Muscle layer of duodenum (tissue), 2 donors: ENCODE results near the gene ST6GALNAC3.

Source experiments
- H3K27ac ChIP-seq: one replicate; pipeline ENCODE4 v1.7.0; 2013; ENCODE audit warnings: mild to moderate bottlenecking, low read length
- H3K27me3 ChIP-seq: one replicate; pipeline ENCODE4 v1.7.0; 2013; ENCODE audit warnings: low read depth, mild to moderate bottlenecking, control low read depth, low read length
- H3K36me3 ChIP-seq, 2 donors: one replicate each; pipeline ENCODE4 v1.7.0; 2013; ENCODE audit warnings: low read length in 2 of 2, control low read depth in 1 of 2, mild to moderate bottlenecking in 1 of 2; ENCODE audit not compliant: insufficient read depth in 2 of 2, control insufficient read depth in 1 of 2
- H3K4me1 ChIP-seq, 2 donors: one replicate each; pipeline ENCODE4 v1.7.0; 2013; ENCODE audit warnings: low read length in 2 of 2, mild to moderate bottlenecking in 2 of 2, control low read depth in 1 of 2, moderate library complexity in 1 of 2; ENCODE audit not compliant: insufficient read depth in 2 of 2, control insufficient read depth in 1 of 2
- H3K4me3 ChIP-seq, 2 donors: one replicate each; pipeline ENCODE4 v1.7.0; 2013; ENCODE audit warnings: low read length in 2 of 2, low read depth in 1 of 2, mild to moderate bottlenecking in 1 of 2
- H3K9me3 ChIP-seq, 2 donors: one replicate each; pipeline ENCODE4 v1.7.0; 2013; ENCODE audit warnings: low read length in 2 of 2, control low read depth in 1 of 2, mild to moderate bottlenecking in 1 of 2; ENCODE audit not compliant: control insufficient read depth in 1 of 2
- donor health status: healthy.

The ST6GALNAC3 gene

GRCh38 chr1:76419603-76420002, 345.1 kb downstream of the ST6GALNAC3 start:
- Histone ChIP-seq H3K4me1 (peaks cover 0 to 3% of the 10 kb centered on the region in 2 donors), H3K27ac (no peak overlapping the region)

DNA sequence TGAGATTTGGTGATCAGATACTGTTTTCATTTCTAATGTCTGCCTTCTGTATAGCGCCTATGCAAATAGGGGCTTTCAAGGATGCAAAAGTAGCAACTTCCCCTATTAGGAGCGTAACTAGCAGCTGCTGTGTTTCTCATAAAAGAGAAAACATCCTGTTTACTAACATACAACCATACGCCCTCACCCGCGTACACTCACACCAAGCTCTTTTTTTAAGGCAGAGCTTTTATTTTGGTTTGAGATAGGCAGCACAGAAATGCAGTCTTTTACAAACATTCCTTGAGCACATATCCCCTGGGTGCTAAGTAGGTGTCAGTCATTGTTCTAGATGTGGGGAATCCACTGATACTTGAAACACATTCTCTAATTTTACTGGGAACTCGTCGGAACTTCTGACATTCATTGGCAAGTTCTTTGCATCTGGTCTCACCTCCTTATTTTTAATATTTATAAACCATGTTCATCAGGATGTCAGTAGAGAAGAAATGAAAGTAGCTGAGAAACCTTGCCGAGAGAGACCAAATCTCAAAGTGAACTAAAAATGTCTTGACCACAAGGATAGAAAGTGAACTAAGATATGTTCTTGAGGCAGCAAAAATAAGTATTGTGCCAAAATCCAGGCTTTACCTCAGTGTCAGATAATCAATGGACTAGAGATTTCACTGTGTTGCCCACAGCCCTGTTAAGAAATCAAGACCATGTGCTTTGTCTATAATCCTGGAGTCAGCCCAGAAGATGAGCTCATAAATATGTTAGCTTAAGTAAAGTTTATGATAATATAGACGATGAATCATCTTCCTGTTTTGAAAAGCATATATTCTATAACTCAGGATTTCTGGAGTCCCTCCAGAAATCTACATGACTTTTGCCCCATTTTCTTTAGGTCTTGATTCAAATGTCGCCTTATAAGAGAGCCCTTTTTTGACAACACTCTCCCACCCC, 350.9 kb downstream of the ST6GALNAC3 start:
- H3K4me1 ChIP-seq: no peaks in the 10 kb centered on the region
- no peaks in the 10 kb centered on the region for H3K36me3 ChIP-seq
- H3K4me3 ChIP-seq: no peak overlapping the region

More at GRCh38 chr1:76419603-76420002, 345.1 kb downstream of the ST6GALNAC3 start:
- Histone ChIP-seq H3K4me3 (no peak overlapping the region), H3K36me3 (no peaks in the 10 kb centered on the region), H3K27me3 (no peaks in the 10 kb centered on the region), H3K9me3 (no peaks in the 10 kb centered on the region)

DNA sequence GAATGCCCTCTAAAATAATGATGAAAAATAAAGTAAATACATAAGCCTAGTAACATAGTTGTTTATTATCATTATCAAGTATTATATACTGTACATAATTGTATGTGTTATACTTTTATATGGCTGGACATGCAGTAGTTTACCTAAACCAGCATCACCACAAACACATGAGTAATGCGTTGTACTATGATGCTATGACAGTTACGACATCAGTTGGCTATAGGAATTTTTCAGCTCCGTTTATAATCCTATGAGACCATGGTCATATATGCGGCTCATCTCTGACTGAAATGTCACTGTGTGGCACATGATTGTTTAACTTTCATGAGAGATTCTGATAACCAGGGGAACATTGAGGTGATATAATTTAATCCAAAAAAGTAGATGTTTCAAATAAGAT, 352.1 kb downstream of the ST6GALNAC3 start:
- no peak overlapping the region for H3K27ac ChIP-seq

More for the DNA sequence above, 350.9 kb downstream of the ST6GALNAC3 start:
- Histone ChIP-seq H3K27ac (no peak overlapping the region), H3K27me3 (no peaks in the 10 kb centered on the region), H3K9me3 (no peaks in the 10 kb centered on the region)

GRCh38 chr1:76428028-76428427, 353.5 kb downstream of the ST6GALNAC3 start:
- Histone ChIP-seq H3K4me1 (no peaks in the 10 kb centered on the region), H3K9me3 (no peaks in the 10 kb centered on the region), H3K27me3 (no peaks in the 10 kb centered on the region), H3K4me3 (no peak overlapping the region), H3K27ac (no peak overlapping the region), H3K36me3 (no peaks in the 10 kb centered on the region)

More for the DNA sequence above, 352.1 kb downstream of the ST6GALNAC3 start:
- H3K27me3 ChIP-seq: no peaks in the 10 kb centered on the region
- no peaks in the 10 kb centered on the region for H3K36me3 ChIP-seq
- no peaks in the 10 kb centered on the region for H3K9me3 ChIP-seq
- no peaks in the 10 kb centered on the region for H3K4me1 ChIP-seq
- H3K4me3 ChIP-seq: no peak overlapping the region

GRCh38 chr1:76430531-76430930, 356.0 kb downstream of the ST6GALNAC3 start:
- Histone ChIP-seq H3K27me3 (no peaks in the 10 kb centered on the region), H3K9me3 (no peaks in the 10 kb centered on the region), H3K27ac (no peak overlapping the region), H3K4me3 (no peak overlapping the region), H3K4me1 (no peaks in the 10 kb centered on the region), H3K36me3 (no peaks in the 10 kb centered on the region)

- Histone ChIP-seq H3K27ac (no peak overlapping the region), H3K4me3 (no peak overlapping the region), H3K27me3 (no peaks in the 10 kb centered on the region), H3K36me3 (no peaks in the 10 kb centered on the region), H3K9me3 (no peaks in the 10 kb centered on the region), H3K4me1 (no peaks in the 10 kb centered on the region)
These were observed 359.0 kb downstream of the ST6GALNAC3 start for GRCh38 chr1:76433526-76433925.

DNA sequence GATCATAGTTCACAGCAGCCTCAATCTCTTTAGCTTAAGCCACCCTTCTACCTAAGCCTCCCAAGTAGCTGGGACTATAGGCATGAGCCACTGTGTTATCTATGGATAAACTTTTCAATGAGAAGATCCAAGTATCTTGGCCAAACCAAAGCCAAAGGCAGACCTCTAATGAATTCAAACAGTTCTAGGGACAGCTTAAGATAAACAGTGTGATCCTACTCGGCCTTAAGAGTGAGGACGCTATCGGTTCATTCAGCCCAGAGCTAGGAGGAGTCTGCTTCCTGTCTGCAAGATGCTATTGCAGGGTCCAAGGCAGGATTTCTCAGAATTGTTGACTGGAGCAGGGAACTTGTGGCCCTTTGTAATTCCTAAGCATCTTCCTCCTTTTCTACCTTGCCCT, 368.7 kb downstream of the ST6GALNAC3 start:
- H3K27me3 ChIP-seq: no peaks in the 10 kb centered on the region
- H3K27ac ChIP-seq: no peak overlapping the region
- no peaks in the 10 kb centered on the region for H3K9me3 ChIP-seq
- no peaks in the 10 kb centered on the region for H3K36me3 ChIP-seq
- no peaks in the 10 kb centered on the region for H3K4me1 ChIP-seq
- H3K4me3 ChIP-seq: no peak overlapping the region

DNA sequence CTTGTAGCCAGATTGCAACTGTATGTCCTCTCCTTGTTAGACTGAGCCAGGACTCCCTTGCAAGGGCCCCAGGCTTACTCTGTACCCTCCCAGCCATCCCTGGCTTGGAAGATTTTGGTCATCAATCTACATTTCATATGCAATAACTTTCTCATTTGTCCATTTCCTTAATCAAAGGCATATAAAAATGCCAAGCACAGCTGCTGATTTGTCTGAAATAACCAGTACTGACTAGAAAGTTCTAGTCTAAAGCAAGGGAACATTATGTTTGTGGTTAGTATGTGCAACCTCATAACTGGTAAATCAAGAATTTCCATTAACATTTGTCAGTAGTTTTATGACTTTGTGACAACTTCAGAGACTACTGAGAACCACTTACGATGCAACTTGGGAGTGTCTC, 370.2 kb downstream of the ST6GALNAC3 start:
- H3K4me3 ChIP-seq: no peak overlapping the region

DNA sequence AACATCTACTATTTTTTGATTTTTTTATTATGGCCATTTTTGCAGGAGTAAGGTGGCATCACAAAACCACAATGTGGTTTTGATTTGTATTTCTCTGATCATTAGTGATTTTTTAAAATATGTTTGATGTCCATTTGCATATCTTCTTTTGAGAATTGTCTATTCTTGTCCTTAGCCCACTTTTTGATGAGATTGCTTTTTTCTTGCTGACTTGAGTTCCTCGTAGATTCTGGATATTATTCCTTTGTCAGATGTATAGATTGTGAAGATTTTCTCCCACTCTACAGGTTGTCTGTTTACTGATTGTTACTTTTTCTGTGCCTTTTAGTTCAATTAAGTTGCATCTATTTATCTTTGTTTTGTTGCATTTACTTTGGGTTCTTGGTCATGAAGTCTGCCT, 375.7 kb downstream of the ST6GALNAC3 start:
- Histone ChIP-seq H3K36me3 (no peaks in the 10 kb centered on the region), H3K4me3 (no peak overlapping the region), H3K27me3 (no peaks in the 10 kb centered on the region), H3K4me1 (no peaks in the 10 kb centered on the region), H3K27ac (no peak overlapping the region), H3K9me3 (no peaks in the 10 kb centered on the region)

More for the DNA sequence above, 370.2 kb downstream of the ST6GALNAC3 start:
- Histone ChIP-seq H3K27me3 (no peaks in the 10 kb centered on the region), H3K27ac (no peak overlapping the region), H3K4me1 (no peaks in the 10 kb centered on the region), H3K36me3 (no peaks in the 10 kb centered on the region), H3K9me3 (no peaks in the 10 kb centered on the region)

DNA sequence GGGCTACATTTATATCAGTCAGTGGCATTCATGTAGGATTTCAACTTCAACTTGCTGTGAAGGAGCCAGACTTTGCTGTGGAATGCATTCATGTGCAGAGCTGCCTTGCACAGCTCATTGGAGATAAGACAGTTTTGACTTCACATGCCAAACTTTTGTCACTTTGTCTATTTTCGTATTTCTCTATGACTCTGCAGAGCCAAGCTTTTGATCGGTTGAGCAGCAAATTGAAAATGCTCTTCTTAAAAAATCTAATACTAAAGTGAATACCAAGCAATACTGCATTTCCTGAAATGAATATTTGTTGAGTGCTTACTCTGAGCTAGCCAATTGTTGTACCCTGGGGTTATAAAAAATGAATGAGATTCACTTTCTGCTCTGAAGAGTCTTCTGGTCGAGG, 388.7 kb downstream of the ST6GALNAC3 start:
- Histone ChIP-seq H3K9me3 (no peaks in the 10 kb centered on the region), H3K4me1 (no peaks in the 10 kb centered on the region), H3K27ac (no peak overlapping the region), H3K4me3 (no peak overlapping the region), H3K36me3 (no peaks in the 10 kb centered on the region), H3K27me3 (no peaks in the 10 kb centered on the region)

DNA sequence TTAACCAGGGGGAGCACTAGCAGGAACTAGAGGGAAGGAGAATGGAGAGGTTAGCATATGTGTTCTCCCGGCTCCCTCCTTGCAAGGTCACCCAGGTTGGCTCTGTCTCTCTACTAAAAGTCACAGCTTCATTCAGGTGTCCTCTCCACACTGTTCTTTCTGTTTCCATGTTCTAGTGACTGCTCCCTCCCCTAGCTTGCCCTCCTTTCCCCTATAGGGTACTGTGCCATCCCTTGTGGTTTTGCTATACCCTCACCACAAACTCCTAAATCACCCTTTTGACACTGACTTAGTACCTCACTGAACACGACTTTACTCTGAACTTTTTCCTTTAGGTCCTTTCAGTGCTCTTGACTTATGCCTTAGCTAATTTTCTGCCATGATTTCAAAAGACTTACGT, 389.3 kb downstream of the ST6GALNAC3 start:
- Histone ChIP-seq H3K36me3 (no peaks in the 10 kb centered on the region), H3K4me3 (no peak overlapping the region), H3K4me1 (no peaks in the 10 kb centered on the region), H3K9me3 (no peaks in the 10 kb centered on the region), H3K27me3 (no peaks in the 10 kb centered on the region), H3K27ac (no peak overlapping the region)
